Thyroid gland (tissue), 4 donors: ENCODE data around the gene TEX11.

Experiments
- POLR2A ChIP-seq, 2 donors: fragments of 450-650 bp; IDR thresholded peaks; one replicate each; pipeline ENCODE4 v1.6.1; 2017; ENCODE audit warnings: antibody characterized with exemption in 2 of 2, mild to moderate bottlenecking in 2 of 2, moderate library complexity in 1 of 2
- TF ChIP-seq, protein P1 (sequence below), 6 experiments: fragments of 200-600 bp in 3 of 6; fragments of 450-650 bp in 3 of 6; sonication (generic) in 3 of 6; IDR thresholded peaks; one replicate each; pipeline ENCODE4 v1.5.1; 2016 to 2019; ENCODE audit warnings: antibody characterized with exemption in 6 of 6, mild to moderate bottlenecking in 2 of 6, inconsistent platforms in 1 of 6, moderate library complexity in 1 of 6

DNA sequence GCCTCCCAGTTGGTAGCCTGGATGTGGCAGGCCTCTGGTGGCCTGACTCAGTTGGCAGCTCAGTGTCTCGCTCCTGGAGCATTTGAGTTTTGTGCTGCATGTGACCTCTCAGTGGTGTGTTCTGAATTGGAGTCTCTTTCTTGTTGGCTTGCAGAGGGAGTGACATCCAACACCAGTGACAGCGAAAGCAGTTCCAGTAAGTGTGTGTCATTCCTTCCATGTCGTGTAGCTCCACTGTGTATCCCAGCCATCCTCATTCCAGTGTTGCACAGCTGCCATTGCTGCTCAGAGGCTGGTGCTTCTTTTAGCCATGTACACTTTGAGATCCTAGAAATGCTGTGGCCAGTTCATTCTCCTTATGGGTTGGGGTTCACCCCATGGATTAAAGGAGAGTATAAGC, 411.5 kb downstream of the TEX11 start:
- TF ChIP-seq, protein P1, sequence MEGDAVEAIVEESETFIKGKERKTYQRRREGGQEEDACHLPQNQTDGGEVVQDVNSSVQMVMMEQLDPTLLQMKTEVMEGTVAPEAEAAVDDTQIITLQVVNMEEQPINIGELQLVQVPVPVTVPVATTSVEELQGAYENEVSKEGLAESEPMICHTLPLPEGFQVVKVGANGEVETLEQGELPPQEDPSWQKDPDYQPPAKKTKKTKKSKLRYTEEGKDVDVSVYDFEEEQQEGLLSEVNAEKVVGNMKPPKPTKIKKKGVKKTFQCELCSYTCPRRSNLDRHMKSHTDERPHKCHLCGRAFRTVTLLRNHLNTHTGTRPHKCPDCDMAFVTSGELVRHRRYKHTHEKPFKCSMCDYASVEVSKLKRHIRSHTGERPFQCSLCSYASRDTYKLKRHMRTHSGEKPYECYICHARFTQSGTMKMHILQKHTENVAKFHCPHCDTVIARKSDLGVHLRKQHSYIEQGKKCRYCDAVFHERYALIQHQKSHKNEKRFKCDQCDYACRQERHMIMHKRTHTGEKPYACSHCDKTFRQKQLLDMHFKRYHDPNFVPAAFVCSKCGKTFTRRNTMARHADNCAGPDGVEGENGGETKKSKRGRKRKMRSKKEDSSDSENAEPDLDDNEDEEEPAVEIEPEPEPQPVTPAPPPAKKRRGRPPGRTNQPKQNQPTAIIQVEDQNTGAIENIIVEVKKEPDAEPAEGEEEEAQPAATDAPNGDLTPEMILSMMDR (IDR thresholded peaks at IDR 0.05) = no peak
- TF ChIP-seq POLR2A (IDR thresholded peaks at IDR 0.05) = no peak
